Activated CD4-positive, alpha-beta T cell treated with anti-CD3 and anti-CD28 coated beads, Interleukin-2, amount 50 U/mL, for 1 hour (primary cell): ENCODE data around the gene USP40.

Experiments used
- DNase-seq: peaks from one replicate; pipeline ENCODE4 v3.0.0-alpha.2; 2020

The USP40 gene

GRCh38 chr2:233471291-233472035, 95.1 kb downstream of the USP40 start:
- no peak for DNase-seq

GRCh38 chr2:233470839-233471238, 95.7 kb downstream of the USP40 start:
- DNase-seq = no peak

- no peak for DNase-seq
These were observed 96.4 kb downstream of the USP40 start for GRCh38 chr2:233470011-233470687.

GRCh38 chr2:233469261-233470010, 97.1 kb downstream of the USP40 start:
- DNase-seq = no peak

GRCh38 chr2:233468741-233469110, 97.9 kb downstream of the USP40 start:
- DNase-seq = no peak

GRCh38 chr2:233468047-233468740, 98.4 kb downstream of the USP40 start:
- no peak for DNase-seq

- no peak for DNase-seq
These were observed 99.5 kb downstream of the USP40 start for GRCh38 chr2:233466991-233467603.

GRCh38 chr2:233464531-233465240, 101.9 kb downstream of the USP40 start:
- DNase-seq = no peak

- no peak for DNase-seq
These were observed 102.5 kb downstream of the USP40 start for GRCh38 chr2:233464056-233464455.

GRCh38 chr2:233463586-233463985, 103.0 kb downstream of the USP40 start:
- no peak for DNase-seq

- no peak for DNase-seq
These were observed 103.6 kb downstream of the USP40 start for GRCh38 chr2:233462826-233463470.

- no peak for DNase-seq
These were observed 104.3 kb downstream of the USP40 start for GRCh38 chr2:233462202-233462785.

- DNase-seq = no peak
These were observed 105.1 kb downstream of the USP40 start for GRCh38 chr2:233461481-233461891.

GRCh38 chr2:233460726-233461441, 105.7 kb downstream of the USP40 start:
- DNase-seq = no peak

GRCh38 chr2:233459426-233459825, 107.2 kb downstream of the USP40 start:
- DNase-seq = no peak

GRCh38 chr2:233458826-233459225, 107.8 kb downstream of the USP40 start:
- DNase-seq = no peak

GRCh38 chr2:233458031-233458610, 108.5 kb downstream of the USP40 start:
- no peak for DNase-seq

GRCh38 chr2:233457356-233457755, 109.2 kb downstream of the USP40 start:
- DNase-seq = no peak

GRCh38 chr2:233456934-233457333, 109.6 kb downstream of the USP40 start:
- DNase-seq = no peak

- DNase-seq = no peak
These were observed 110.5 kb downstream of the USP40 start for GRCh38 chr2:233456111-233456510.
